ENCODE measurements around the gene C2CD4C.
A peak's percentile ranks its signal among the peaks of the same experiment; 100 is the strongest.

The C2CD4C gene

GRCh38 chr19:402786-403185 is 6.2 kb downstream of the C2CD4C start:
- no peak overlapping the region for H3K4me3 ChIP-seq (ENCODE audit: severe bottlenecking)
- no peaks in the 10 kb centered on the region for H3K9me3 ChIP-seq (ENCODE audit: severe bottlenecking)
- no peak for DNase-seq (ENCODE audit: low spot score)
- no peaks in the 10 kb centered on the region for H3K27me3 ChIP-seq (ENCODE audit: insufficient read depth, poor library complexity, severe bottlenecking)
- no peaks in the 10 kb centered on the region for H3K36me3 ChIP-seq (ENCODE audit: low read depth)
- no peak overlapping the region for H3K27ac ChIP-seq (ENCODE audit: poor library complexity, severe bottlenecking)
- no peaks in the 10 kb centered on the region for H3K4me1 ChIP-seq (ENCODE audit: insufficient read depth, poor library complexity, severe bottlenecking)
- ATAC-seq (ENCODE audit: low read depth): no peak
- no peak for TF ChIP-seq CTCF (IDR thresholded peaks at IDR 0.05; ENCODE audit: poor library complexity, severe bottlenecking)

- Histone ChIP-seq H3K27ac (ENCODE audit: poor library complexity, severe bottlenecking) (no peak overlapping the region), H3K27me3 (ENCODE audit: insufficient read depth, poor library complexity, severe bottlenecking) (no peaks in the 10 kb centered on the region), H3K9me3 (ENCODE audit: severe bottlenecking) (no peaks in the 10 kb centered on the region), H3K36me3 (ENCODE audit: low read depth) (no peaks in the 10 kb centered on the region), H3K4me3 (ENCODE audit: severe bottlenecking) (no peak overlapping the region), H3K4me1 (ENCODE audit: insufficient read depth, poor library complexity, severe bottlenecking) (no peaks in the 10 kb centered on the region)
- no peak for ATAC-seq (ENCODE audit: low read depth)
- TF ChIP-seq CTCF (IDR thresholded peaks at IDR 0.05; ENCODE audit: poor library complexity, severe bottlenecking): no peak
- DNase-seq (ENCODE audit: low spot score): peak; percentile 33
Observed at GRCh38 chr19:401866-402511, 7.0 kb downstream of the C2CD4C start.

- H3K27me3 ChIP-seq (ENCODE audit: insufficient read depth, poor library complexity, severe bottlenecking): no peaks in the 10 kb centered on the region
- TF ChIP-seq CTCF (IDR thresholded peaks at IDR 0.05; ENCODE audit: poor library complexity, severe bottlenecking): no peak
- ATAC-seq (ENCODE audit: low read depth) (no peak), DNase-seq (ENCODE audit: low spot score) (peak; percentile 46)
- H3K36me3 ChIP-seq (ENCODE audit: low read depth): no peaks in the 10 kb centered on the region
- no peak overlapping the region for H3K4me3 ChIP-seq (ENCODE audit: severe bottlenecking)
- H3K4me1 ChIP-seq (ENCODE audit: insufficient read depth, poor library complexity, severe bottlenecking): no peaks in the 10 kb centered on the region
- H3K9me3 ChIP-seq (ENCODE audit: severe bottlenecking): no peaks in the 10 kb centered on the region
- H3K27ac ChIP-seq (ENCODE audit: poor library complexity, severe bottlenecking): no peak overlapping the region
Observed at GRCh38 chr19:400976-401865, 7.7 kb downstream of the C2CD4C start.

GRCh38 chr19:399370-399769 is 9.6 kb downstream of the C2CD4C start:
- Histone ChIP-seq H3K4me3 (ENCODE audit: severe bottlenecking) (no peak overlapping the region), H3K9me3 (ENCODE audit: severe bottlenecking) (no peaks in the 10 kb centered on the region), H3K36me3 (ENCODE audit: low read depth) (no peaks in the 10 kb centered on the region), H3K4me1 (ENCODE audit: insufficient read depth, poor library complexity, severe bottlenecking) (no peaks in the 10 kb centered on the region), H3K27me3 (ENCODE audit: insufficient read depth, poor library complexity, severe bottlenecking) (no peaks in the 10 kb centered on the region), H3K27ac (ENCODE audit: poor library complexity, severe bottlenecking) (no peak overlapping the region)
- TF ChIP-seq CTCF (IDR thresholded peaks at IDR 0.05; ENCODE audit: poor library complexity, severe bottlenecking): no peak
- peak; percentile 27 for DNase-seq (ENCODE audit: low spot score)
- no peak for ATAC-seq (ENCODE audit: low read depth)
